UCSD-AML1 (cell line): ENCODE measurements around the gene CERCAM.

Experiments used
- DNase-seq: peaks from one replicate; lab custom pipeline; 2025; ENCODE audit not compliant: unreplicated experiment; lab: John Stamatoyannopoulos, UW

Gene CERCAM

DNA sequence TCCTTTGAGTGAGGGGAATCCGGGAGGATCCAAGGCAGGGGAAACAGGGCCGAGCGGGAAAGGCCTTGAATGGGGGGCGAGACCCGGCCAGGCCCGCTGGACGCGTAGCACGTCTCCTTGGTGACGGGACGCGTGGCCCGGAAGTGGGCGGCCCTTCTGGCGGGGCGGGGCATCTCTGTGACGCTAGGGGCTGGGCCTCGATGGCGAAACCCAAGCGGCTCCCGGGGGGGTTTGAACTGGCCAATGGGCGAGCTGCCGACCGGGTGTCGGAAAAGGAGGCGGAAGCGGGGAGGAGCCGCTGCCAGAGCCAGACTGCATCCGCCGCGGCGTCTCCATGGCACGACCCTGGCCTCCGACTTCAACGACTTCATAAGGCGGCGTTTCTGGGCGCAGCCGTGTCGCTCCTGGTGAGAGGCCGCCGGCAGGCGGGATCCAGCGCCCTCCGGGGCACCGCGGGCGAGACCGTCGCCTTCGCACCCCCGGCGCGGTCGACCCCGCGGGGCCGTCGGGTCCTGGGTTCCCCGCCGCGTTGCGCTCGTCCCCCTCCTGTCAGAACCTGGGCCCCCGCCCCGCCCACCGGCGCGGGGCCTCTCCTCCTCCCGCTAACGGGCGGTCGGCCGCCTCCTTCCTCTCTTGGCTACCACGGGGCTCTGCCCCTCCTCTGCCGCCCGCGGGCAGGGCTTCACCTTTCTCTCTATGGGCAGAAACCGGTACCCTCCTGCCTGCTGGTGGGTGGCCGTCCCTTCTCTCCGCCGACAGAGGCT, 35.4 kb downstream of the CERCAM start, which contains the start of gene ODF2:
ODF2 (plus strand) TSS at position 158 of the 764 bp plus-strand sequence; CDS start at position 244, 86 bp downstream.
- peak; percentile 97 for DNase-seq

DNA sequence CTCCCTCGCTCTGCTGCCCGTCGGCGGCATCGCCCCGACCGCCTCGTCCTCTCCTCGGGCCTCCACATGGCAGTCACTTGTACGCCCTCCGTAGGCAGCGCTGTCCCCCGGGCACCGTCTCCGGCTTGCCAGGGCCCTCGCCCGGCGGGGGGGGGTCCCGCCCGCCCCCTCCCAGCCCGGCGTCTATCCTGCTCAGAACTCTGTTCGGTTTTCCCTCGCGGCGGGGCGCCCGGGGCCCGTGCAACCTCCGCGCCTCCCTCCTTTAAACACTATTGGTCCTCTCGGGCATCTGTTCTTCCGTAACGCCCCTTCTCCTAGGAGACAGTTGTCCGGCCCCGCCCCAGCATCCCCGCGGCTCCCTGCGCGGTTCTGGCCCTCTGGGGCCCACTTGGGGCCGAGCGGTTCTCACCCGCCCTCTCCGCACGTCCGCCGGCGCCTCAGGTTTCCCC, 36.0 kb downstream of the CERCAM start:
- DNase-seq, result peak; percentile 67

DNA sequence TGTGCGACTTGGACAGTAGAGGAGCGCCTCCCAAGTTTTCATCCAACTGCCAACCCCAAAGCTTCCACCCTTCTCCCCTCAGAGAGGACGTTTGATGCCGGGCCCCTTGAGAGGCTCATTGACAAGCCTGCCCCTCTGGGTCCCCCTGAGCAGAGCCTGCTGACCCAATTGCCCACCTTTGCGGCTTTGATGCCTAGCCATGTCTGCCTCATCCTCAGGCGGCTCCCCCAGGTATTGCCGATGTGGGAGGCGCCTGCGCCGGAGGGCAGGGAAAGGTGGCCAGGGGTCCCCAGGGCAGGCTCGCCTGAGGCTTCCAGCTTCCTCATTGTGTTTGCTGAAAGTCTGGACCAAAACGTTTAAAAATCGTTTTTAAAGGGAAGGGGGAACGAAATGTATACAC, 36.5 kb downstream of the CERCAM start:
- no peak for DNase-seq

DNA sequence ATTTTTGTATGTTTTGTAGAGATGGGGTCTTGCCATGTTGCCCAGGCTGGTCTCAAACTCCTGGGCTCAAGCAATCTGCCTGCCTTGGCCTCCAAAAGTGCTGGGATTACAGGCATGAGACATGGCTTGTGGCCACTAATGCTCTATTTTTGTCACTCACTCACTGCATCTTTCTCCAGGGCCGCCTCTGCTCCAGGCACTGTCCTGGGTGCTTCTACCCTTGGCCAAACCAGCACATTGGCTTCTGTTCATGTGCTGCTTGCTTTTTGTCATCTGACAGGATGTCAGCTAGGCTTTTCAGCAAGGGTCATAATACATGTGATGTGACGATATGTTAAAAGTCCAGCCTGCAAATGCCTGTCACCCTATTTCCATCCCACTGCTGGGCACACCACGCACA, 38.4 kb downstream of the CERCAM start:
- no peak for DNase-seq

DNA sequence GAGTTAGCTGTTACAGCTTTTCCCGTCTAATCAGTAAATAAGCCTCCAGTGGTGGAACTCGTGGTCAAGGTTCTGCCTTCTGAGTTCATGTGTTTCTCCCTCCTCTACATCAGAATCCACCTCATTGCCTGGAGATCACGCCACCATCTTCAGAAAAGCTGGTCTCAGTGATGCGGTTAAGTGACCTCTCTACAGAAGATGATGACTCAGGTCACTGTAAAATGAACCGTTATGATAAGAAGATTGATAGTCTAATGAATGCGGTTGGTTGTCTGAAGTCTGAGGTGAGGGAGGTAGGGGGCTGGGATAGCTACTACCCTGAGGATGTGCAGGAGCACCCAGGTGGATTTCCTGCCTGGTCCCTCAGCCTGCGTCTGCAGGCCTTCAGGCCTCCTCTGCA, 48.4 kb downstream of the CERCAM start:
- no peak for DNase-seq

DNA sequence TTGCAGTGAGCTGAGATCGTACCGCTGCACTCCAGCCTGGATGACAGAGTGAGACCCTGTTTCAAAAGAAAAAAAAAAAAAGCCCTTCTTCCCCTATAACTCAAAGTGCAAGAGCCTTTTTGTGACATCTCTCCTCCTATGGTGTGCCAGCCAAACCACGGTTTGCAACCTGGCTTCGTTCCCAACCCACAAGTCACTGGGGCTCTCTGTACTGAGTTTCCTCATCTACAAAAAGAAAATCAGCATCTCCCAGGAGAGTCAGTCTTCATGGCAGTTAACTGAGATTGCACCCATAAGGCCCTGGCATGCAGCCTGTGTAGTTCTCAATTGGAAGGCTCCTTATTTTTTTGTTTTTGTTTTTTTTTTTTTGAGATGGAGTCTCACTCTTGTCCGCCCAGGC, 49.9 kb downstream of the CERCAM start:
- peak; percentile 24 for DNase-seq

DNA sequence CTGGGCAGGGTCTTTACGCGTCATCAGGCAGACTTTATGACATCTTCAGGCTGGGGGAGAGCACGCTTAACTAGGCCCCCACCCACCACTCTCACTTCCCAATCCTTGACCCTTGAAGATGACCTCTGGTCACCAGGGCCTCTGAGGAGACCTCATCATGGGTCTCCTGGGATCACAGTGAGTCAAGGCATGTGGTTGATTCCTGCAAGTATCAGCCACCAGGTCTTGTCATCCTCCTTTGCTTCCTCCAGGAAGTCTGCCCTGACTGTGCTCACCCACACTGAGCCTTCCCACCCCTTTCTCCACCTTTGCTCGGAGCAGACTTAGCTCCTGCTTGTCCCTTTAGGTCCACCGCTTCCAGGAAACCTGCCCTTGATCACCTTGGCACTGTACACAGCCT, 52.4 kb downstream of the CERCAM start:
- no peak for DNase-seq

DNA sequence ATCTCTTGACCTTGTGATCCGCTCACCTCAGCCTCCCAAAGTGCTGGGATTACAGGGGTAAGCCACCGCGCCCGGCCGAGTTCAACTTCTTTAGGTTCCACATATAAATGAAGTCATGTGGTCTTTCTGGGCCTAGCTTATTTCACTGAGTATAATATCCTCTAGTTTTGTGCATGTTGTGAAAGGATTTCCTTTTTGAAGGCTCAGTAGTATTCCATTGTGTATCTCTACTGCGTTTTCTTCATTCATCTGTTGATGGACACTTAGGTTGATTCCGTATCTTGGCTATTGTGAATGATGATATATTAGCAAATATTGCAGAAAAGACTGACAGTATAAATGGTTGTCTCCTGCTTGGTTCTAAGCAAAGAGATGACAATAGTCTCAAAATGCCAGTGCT, 55.2 kb downstream of the CERCAM start:
- DNase-seq, result no peak

DNA sequence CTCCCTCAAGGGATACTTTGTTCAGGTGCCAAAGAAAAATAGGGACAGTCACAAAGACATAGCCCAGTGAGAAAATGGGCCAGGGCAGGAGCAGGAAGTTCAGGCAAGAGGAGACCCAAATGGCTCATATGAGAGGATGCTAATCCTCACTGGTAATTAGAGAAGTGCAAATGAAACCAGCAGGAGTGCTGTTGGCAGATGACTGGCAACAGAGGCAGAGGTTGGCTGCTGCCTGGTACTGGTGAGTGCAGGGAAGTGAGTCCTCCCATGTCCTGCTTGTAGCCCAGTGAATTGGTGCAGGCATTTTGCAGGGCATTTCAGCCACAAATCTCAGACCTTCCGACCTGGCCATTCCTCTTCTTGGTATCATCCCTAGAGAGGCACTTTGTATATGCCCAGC, 58.6 kb downstream of the CERCAM start:
- no peak for DNase-seq

DNA sequence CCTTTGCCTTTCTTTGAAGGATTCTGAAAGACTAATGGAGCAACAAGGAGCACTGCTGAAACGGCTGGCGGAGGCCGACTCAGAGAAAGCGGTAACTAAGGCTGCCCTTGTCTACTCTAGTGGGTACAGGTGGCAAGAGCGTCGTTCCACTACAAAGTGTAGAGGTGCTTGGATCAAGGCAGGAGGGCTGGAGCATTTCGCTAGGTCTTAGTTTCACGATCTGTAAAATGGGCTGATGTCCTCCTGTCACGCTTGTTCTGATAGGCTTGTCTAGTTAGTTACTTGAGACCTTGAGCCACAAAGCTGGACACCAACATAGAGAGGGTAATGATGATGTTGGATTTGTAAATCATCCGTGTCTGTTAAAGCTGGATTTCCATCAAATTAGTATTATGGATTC, 60.9 kb downstream of the CERCAM start:
- DNase-seq, result no peak

DNA sequence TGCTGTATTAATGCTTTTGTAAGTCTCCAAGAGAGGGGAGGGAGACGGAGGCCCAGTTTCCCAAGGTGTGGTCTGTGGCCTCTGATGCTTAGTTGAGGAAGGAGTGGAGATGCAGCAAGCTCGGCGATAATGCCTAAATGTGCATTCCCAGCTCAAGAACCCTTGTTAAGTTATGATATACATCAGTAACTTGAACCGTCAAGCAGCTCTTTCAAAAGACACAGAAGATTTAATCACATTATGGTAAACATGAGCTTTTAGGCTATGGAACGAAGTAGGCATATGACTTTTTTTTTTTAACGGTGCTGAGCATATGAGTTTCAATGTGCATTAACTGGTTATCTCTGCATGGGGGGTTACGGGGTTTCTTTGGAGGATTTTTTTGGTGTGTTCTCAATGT, 61.5 kb downstream of the CERCAM start:
- no peak for DNase-seq

DNA sequence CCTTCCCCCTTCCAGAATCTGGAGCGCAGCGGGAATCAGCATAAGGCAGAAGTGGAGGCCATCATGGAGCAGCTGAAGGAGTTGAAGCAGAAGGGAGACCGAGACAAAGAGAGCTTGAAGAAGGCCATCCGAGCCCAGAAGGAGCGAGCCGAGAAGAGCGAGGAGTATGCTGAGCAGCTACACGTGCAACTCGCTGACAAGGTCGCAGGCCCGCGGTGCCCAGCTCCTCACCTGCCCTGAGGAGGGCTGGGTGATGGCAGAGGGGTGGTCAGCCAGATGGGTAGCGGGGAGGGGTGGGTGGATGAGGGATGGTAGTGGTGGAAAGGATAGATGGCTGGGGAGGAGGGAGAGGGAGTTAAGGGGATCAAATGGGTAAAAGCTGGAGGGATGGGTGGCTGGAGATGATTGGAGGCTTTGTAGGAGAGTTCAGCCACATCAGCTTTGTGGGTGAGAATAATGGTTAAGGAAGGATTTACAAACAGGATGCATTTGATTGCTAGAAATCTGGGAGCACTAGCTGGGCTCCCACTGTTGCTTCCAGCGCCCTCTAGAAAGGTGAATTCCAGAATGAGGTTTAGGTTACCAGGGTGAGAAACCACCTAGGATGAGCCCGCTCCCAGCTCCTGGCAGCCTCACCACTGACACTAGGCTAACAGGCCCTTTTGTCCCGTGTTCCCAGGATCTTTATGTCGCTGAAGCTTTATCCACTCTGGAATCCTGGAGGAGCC, 64.2 kb downstream of the CERCAM start:
- no peak for DNase-seq

DNA sequence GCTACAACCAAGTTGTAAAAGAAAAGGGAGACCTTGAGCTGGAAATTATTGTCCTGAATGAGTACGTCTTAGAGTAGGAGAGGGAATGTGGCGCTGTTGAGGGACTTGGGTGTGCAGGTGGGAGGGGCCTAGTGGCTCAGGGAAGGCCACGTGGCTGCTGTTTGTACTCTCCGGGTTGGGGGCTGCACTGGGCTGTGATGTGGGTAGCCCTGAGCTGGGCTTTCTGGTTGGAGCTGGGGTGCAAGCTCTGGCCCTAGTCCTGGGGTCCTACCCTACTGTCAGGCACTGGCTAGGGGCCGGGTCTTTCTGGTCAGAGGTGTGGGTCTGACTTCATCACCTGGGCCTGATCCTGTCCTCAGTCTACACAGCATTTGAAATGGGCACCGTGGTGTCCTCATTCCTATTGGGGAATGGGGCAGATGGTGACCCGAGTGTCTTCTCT, 64.8 kb downstream of the CERCAM start:
- no peak for DNase-seq

DNA sequence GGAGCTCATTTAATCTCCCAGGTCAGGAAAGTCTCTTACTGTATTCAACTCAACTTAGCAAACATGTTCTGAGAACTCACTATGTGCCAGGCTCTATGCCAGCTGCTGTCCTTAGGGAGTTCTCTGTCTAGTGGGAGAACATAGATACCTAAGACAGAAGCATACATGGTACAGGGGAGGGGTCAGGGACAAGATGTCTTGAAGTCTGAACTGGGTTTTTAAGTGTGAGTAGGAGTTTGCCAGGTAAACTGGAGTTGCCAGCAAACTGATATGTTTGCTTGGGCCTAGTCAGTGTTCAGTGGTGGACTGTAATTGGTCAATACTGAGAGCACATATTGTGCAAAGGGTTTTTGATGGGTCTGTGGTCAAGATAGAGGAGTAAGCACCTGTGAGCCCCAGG, 65.5 kb downstream of the CERCAM start:
- DNase-seq, result no peak
